B cell (primary cell): Measurements from ENCODE around the gene TBRG4.

ENCODE experiments used
- EZH2 ChIP-seq: IDR thresholded peaks from 2 replicates; pipeline ENCODE4 v1.6.1; 2012; ENCODE audit warnings: borderline replicate concordance, low read depth, mild to moderate bottlenecking, moderate library complexity, low read length; ENCODE audit not compliant: insufficient read depth, poor library complexity, severe bottlenecking
- TF ChIP-seq, protein P1 (sequence below): fragments of 200-600 bp; IDR thresholded peaks from one replicate; pipeline ENCODE4 v1.8.0; 2022; ENCODE audit warnings: antibody characterized with exemption, mild to moderate bottlenecking

DNA sequence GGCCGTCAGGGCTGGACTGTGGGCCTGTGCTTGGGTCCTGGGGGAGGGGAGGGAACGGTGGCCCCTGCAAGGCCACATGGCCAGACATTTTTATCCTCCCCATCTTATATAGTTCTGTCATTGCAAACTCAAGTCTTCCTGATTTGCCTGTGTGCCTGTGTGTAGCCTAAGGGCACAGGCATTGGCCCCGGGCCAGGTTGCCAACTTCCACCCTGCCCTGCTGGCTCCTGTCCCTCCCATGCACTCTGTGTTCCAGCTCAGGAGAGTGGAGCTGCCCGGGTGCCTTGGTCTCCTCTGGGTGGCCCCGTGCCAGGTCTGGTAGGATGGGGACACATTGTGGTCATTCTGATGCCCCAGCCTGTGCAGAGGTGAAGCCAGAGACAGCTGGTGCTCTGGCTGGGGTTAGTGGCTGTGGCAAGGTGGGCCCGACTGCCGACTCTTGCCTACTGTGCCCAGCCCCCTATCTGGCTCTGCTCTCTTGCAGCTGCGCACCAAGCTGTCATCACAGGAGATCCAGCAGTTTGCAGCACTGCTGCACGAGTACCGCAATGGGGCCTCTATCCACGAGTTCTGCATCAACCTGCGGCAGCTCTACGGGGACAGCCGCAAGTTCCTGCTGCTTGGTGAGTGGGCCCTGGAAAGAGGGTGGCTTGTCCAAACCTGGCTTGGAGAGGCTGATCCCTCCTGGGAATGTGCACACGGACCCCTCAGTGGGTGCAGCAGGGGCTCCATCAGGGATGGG, 37.5 kb downstream of the TBRG4 start:
- TF ChIP-seq, protein P1, sequence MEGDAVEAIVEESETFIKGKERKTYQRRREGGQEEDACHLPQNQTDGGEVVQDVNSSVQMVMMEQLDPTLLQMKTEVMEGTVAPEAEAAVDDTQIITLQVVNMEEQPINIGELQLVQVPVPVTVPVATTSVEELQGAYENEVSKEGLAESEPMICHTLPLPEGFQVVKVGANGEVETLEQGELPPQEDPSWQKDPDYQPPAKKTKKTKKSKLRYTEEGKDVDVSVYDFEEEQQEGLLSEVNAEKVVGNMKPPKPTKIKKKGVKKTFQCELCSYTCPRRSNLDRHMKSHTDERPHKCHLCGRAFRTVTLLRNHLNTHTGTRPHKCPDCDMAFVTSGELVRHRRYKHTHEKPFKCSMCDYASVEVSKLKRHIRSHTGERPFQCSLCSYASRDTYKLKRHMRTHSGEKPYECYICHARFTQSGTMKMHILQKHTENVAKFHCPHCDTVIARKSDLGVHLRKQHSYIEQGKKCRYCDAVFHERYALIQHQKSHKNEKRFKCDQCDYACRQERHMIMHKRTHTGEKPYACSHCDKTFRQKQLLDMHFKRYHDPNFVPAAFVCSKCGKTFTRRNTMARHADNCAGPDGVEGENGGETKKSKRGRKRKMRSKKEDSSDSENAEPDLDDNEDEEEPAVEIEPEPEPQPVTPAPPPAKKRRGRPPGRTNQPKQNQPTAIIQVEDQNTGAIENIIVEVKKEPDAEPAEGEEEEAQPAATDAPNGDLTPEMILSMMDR, result no peak
- no peak for TF ChIP-seq EZH2
